Tibial nerve (tissue), 4 donors: ENCODE data around the gene APOBEC3F.

Experiments
- CTCF ChIP-seq, 5 experiments: fragments of 200-600 bp in 3 of 5; fragments of 450-650 bp in 2 of 5; sonication (generic) in 3 of 5; IDR thresholded peaks; one replicate each; pipeline ENCODE4 v1.5.1; 2016 to 2019; ENCODE audit warnings: antibody characterized with exemption in 5 of 5, mild to moderate bottlenecking in 3 of 5, moderate library complexity in 2 of 5
- EP300 ChIP-seq, 2 donors: sonication (generic); formaldehyde crosslinking; IDR thresholded peaks; one replicate each; pipeline ENCODE4 v1.6.1; 2017; ENCODE audit warnings: antibody characterized with exemption in 2 of 2, mild to moderate bottlenecking in 1 of 2
- POLR2A ChIP-seq, 2 donors: fragments of 450-650 bp; IDR thresholded peaks; one replicate each; pipeline ENCODE4 v1.6.1; 2017; ENCODE audit warnings: antibody characterized with exemption in 2 of 2, mild to moderate bottlenecking in 2 of 2, moderate library complexity in 2 of 2

DNA sequence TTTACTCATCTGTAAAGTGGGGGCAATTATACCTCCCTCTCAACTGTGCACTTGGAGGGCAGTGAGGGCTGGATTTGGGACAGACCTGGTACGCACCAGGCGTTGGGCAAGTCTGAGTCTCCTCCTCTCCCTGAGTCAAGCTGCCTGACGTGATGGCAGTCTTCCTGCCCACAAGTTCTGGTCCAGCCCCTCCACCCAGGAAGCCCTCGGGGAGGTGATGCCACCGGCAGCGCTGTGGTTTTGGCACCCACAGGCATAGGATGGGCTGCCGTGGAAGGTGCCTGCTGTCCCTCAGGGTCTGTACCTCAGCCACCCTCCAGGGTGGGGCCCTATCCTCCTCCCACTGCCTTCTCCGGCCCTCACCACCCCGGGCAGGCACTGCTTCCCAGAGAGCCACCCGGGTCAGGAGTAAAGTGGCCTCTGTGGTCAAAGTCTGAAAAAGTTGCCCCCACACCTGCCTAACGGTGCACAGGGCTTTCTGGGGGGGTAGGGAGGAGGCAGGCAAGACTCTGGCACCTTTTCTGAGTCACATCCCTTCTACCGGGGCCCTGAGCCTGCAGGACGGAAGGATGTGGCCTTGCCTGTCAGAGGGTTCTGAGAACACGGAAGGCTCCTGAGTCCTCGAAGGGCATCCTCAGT lies 49.9 kb downstream of the APOBEC3F start:
- TF ChIP-seq POLR2A (IDR thresholded peaks at IDR 0.05) (no peak), CTCF (IDR thresholded peaks at IDR 0.05) (no peak), EP300 (IDR thresholded peaks at IDR 0.05) (no peak)
